A204.1 (cell line): Measurements from ENCODE around the gene H19.

ENCODE experiments used
- FAIRE-seq: peaks from 2 replicates; lab custom pipeline; 2012; peaks lifted over from hg19 to GRCh38; lab: Jason Lieb, UNC

Gene H19

GRCh38 chr11:1946812-1947484 is 50.7 kb downstream of the H19 start, which contains the start of gene MRPL23:
TSS of gene MRPL23 (plus strand) at chr11:1947332. CDS start at chr11:1947363, 31 bp downstream.
- no peak for FAIRE-seq
